Activated B cell treated with CpG ODN at 0.5 μM for 24 hours (primary cell): ENCODE measurements around the gene DISP1. TPM values are rescaled to one million over a fixed set of nuclear protein-coding genes. Genes with fewer than 3 reads are reported as not detected.

ENCODE experiments used
- ATAC-seq: fragments of 200-7000 bp; cut with Tn5 transposase; one replicate; pipeline ENCODE4 v1.10.0; 2021; ENCODE audit warnings: low read depth, mild to moderate bottlenecking, moderate library complexity
- CTCF ChIA-PET: fragments of 350-600 bp; sonication (Branson Sonifier 250); formaldehyde crosslinking; loops from one replicate; lab custom pipeline; 2021; ENCODE audit warnings: antibody characterized with exemption; lab: Charles Lee
- POLR2A ChIA-PET: fragments of 350-600 bp; sonication (Branson Sonifier 250); formaldehyde crosslinking; loops from one replicate; lab custom pipeline; 2021; ENCODE audit warnings: antibody characterized with exemption; lab: Charles Lee
- DNase-seq: peaks from one replicate; pipeline ENCODE4 v3.0.0; 2022
- H3K27ac Mint-ChIP-seq: one replicate; pipeline ENCODE4 v1.8.0; 2020; ENCODE audit warnings: mixed read lengths
- H3K27me3 Mint-ChIP-seq: one replicate; pipeline ENCODE4 v1.8.0; 2021; ENCODE audit warnings: mixed read lengths
- H3K36me3 Mint-ChIP-seq: one replicate; pipeline ENCODE4 v1.8.0; 2021; ENCODE audit warnings: low read depth, mixed read lengths
- H3K4me1 Mint-ChIP-seq: one replicate; pipeline ENCODE4 v1.8.0; 2021; ENCODE audit warnings: mixed read lengths
- H3K4me3 Mint-ChIP-seq: one replicate; pipeline ENCODE4 v1.8.0; 2020; ENCODE audit warnings: mild to moderate bottlenecking, mixed read lengths
- H3K9me3 Mint-ChIP-seq: one replicate; pipeline ENCODE4 v1.8.0; 2020; ENCODE audit warnings: mixed read lengths
- CTCF ChIP-seq: fragments of 200-600 bp; IDR thresholded peaks from one replicate; pipeline ENCODE4 v1.8.0; 2022; ENCODE audit warnings: antibody characterized with exemption, mild to moderate bottlenecking
- intact Hi-C: fragments of 100-400 bp; cut with micrococcal nuclease; formaldehyde crosslinking; loops from one replicate; pipeline ENCODE4 v1.15.1; 2024
- total RNA-seq: library from RNA; stranded (reverse); gene quantifications from 2 replicates; pipeline ENCODE4 v1.2.3, GENCODE V29; 2022

DISP1 gene
- total RNA-seq, 1 donor from 2014 or later = 5.1 TPM

GRCh38 chr1:222798975-222799374, 15.9 kb upstream of the DISP1 start:
- Mint-ChIP-seq H3K4me3 (no peak overlapping the region), H3K27ac (no peak overlapping the region), H3K36me3 (no peaks in the 10 kb centered on the region), H3K9me3 (no peaks in the 10 kb centered on the region), H3K4me1 (peaks cover 22% of the 10 kb centered on the region), H3K27me3 (no peaks in the 10 kb centered on the region)
- DNase-seq (no peak), ATAC-seq (no peak)
- intact Hi-C loops = loop anchor here (1.0 to 2.0 kb wide), 2 partner anchors 15 to 26 kb away; no protein-coding TSS in a partner anchor
- TF ChIP-seq CTCF = no peak
- ChIA-PET CTCF (interaction anchor here (1.3 to 1.7 kb wide), 4 partner anchors 18 to 291 kb away, joined by 3 to 8 read pairs (median 4); no protein-coding TSS in a partner anchor), POLR2A (interaction anchor here (0.7 to 0.8 kb wide), 2 partner anchors 15 kb away, joined by 3 to 7 read pairs; partner anchors contain the start of gene DISP1)

GRCh38 chr1:222801067-222801466, 13.8 kb upstream of the DISP1 start:
- peaks cover 2% of the 10 kb centered on the region for H3K27me3 Mint-ChIP-seq
- no peak for ATAC-seq
- no peak for DNase-seq
- no peak overlapping the region for H3K27ac Mint-ChIP-seq
- H3K36me3 Mint-ChIP-seq = no peaks in the 10 kb centered on the region
- no peaks in the 10 kb centered on the region for H3K9me3 Mint-ChIP-seq
- peaks cover 22% of the 10 kb centered on the region for H3K4me1 Mint-ChIP-seq
- H3K4me3 Mint-ChIP-seq = no peak overlapping the region
- CTCF ChIA-PET = no interaction called here
- no peak for TF ChIP-seq CTCF
- intact Hi-C loops = no loop called here
- POLR2A ChIA-PET = no interaction called here

GRCh38 chr1:222811671-222812070, 3.2 kb upstream of the DISP1 start:
- Mint-ChIP-seq H3K4me1 (peaks cover 22% of the 10 kb centered on the region), H3K36me3 (peaks cover 6% of the 10 kb centered on the region), H3K27me3 (peaks cover 4% of the 10 kb centered on the region), H3K9me3 (no peaks in the 10 kb centered on the region), H3K4me3 (no peak overlapping the region), H3K27ac (no peak overlapping the region)
- DNase-seq (no peak), ATAC-seq (no peak)
- intact Hi-C loops = loop anchor here (5.0 to 10.0 kb wide), 2 partner anchors 59 to 1183 kb away; no protein-coding TSS in a partner anchor
- CTCF ChIA-PET = no interaction called here
- no peak for TF ChIP-seq CTCF
- POLR2A ChIA-PET = no interaction called here

- POLR2A ChIA-PET = interaction anchor here (0.7 to 1.2 kb wide), 3 partner anchors 15 to 101 kb away, joined by 3 to 7 read pairs (median 4); no protein-coding TSS in a partner anchor
- Mint-ChIP-seq H3K9me3 (no peaks in the 10 kb centered on the region), H3K4me1 (peaks cover 41% of the 10 kb centered on the region), H3K4me3 (peak overlapping the region; percentile 95), H3K36me3 (peaks cover 6% of the 10 kb centered on the region), H3K27ac (peak overlapping the region; percentile 95), H3K27me3 (peaks cover 4% of the 10 kb centered on the region)
- DNase-seq (no peak), ATAC-seq (no peak)
- no peak for TF ChIP-seq CTCF
- intact Hi-C loops = loop anchor here (1.0 to 10.0 kb wide), 6 partner anchors 16 to 1181 kb away; no protein-coding TSS in a partner anchor
- CTCF ChIA-PET = interaction anchor here (1.1 kb wide), 2 partner anchors 75 to 276 kb away, joined by 3 to 4 read pairs; no protein-coding TSS in a partner anchor
Observed at GRCh38 chr1:222813866-222814535, 838 bp upstream of the DISP1 start.

GRCh38 chr1:222815440-222815765, 564 bp downstream of the DISP1 start:
- no peak for TF ChIP-seq CTCF
- intact Hi-C loops = loop anchor here (2.0 to 10.0 kb wide), 2 partner anchors 77 to 1179 kb away; no protein-coding TSS in a partner anchor
- peak overlapping the region; percentile 84 for H3K27ac Mint-ChIP-seq
- POLR2A ChIA-PET = interaction anchor here (1.0 to 1.6 kb wide), 2 partner anchors 82 to 102 kb away, joined by 5 to 8 read pairs; no protein-coding TSS in a partner anchor
- CTCF ChIA-PET = interaction anchor here (0.7 kb wide), 1 partner anchor 309 kb away, joined by 3 read pairs; no protein-coding TSS in a partner anchor
- DNase-seq (no peak), ATAC-seq (no peak)
- peaks cover 48% of the 10 kb centered on the region for H3K4me1 Mint-ChIP-seq
- peak overlapping the region; percentile 95 for H3K4me3 Mint-ChIP-seq
- H3K9me3 Mint-ChIP-seq = no peaks in the 10 kb centered on the region
- H3K36me3 Mint-ChIP-seq = peaks cover 6% of the 10 kb centered on the region
- H3K27me3 Mint-ChIP-seq = no peaks in the 10 kb centered on the region
